GM21390 (cell line): Measurements from ENCODE around the gene PALM.
"Not testable (repeated sequence)": the region's sequence is repeated elsewhere in the genome, so short reads cannot be mapped to it uniquely, and the experiment has no call there.

Experiments
- ATAC-seq: cut with Tn5 transposase; IDR thresholded peaks from one replicate; pipeline ENCODE4 v1.9.1; 2021; ENCODE audit not compliant: unreplicated experiment

PALM gene

DNA sequence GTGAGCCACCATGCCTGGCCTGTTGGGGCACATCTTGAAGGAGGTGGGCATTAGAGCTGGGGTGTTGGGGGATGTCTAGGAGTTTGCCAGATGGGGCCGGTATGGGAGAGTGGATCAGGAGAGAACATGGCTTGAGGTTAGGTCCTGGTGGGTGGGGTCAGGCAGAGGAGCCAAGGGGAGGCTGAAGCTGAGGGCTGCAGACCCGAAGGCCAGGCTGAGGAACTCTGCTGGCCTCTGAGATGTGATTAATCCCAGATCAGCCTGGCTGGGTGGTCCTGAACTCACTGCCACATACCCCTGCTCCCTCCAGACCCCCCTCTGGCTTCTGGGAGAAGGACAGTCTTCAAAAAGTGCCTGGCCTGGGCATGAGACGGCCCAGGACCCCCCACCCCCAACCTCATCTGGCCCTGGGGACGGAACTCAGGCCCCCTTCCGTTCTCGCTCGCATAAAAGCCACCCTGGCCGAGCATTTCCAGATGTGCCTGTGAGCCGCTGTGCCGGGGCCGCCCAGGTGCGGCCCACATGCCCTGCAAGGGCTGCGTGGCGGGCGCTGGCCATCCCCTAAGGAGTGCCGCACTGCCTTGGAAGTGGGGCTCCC lies 29.8 kb upstream of the PALM start:
- ATAC-seq: no peak

- ATAC-seq: peak; percentile 3
Measured at GRCh38 chr19:679418-680286, 29.1 kb upstream of the PALM start.

DNA sequence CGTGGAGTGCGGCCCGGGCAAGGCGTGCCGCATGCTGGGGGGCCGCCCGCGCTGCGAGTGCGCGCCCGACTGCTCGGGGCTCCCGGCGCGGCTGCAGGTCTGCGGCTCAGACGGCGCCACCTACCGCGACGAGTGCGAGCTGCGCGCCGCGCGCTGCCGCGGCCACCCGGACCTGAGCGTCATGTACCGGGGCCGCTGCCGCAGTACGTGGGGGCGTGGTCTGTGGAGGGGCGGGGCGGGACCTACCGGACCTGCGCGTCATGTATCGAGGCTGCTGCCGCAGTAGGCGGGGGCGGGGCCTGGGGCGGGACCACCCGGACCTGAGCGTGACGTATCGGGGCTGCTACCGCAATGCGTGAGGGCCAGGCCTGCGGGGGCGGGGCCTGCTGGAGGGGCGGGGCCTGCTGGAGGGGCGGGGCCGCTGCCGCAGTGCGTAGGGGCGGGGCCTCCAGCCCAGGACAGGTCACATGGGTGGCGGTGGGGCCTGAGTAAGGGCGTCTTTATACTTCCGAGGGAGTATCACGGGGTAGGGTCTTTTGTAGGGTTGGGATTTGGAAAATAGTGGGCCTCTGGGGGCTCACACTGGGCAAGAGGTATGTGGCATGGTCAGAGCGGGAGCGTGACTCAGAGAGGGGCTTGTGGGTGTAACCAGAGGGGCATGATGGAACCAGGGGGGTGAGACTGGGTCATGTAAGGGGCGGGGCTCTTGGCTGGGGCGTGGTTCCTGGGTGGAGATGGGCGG lies 28.3 kb upstream of the PALM start:
- peak; percentile 60 for ATAC-seq

DNA sequence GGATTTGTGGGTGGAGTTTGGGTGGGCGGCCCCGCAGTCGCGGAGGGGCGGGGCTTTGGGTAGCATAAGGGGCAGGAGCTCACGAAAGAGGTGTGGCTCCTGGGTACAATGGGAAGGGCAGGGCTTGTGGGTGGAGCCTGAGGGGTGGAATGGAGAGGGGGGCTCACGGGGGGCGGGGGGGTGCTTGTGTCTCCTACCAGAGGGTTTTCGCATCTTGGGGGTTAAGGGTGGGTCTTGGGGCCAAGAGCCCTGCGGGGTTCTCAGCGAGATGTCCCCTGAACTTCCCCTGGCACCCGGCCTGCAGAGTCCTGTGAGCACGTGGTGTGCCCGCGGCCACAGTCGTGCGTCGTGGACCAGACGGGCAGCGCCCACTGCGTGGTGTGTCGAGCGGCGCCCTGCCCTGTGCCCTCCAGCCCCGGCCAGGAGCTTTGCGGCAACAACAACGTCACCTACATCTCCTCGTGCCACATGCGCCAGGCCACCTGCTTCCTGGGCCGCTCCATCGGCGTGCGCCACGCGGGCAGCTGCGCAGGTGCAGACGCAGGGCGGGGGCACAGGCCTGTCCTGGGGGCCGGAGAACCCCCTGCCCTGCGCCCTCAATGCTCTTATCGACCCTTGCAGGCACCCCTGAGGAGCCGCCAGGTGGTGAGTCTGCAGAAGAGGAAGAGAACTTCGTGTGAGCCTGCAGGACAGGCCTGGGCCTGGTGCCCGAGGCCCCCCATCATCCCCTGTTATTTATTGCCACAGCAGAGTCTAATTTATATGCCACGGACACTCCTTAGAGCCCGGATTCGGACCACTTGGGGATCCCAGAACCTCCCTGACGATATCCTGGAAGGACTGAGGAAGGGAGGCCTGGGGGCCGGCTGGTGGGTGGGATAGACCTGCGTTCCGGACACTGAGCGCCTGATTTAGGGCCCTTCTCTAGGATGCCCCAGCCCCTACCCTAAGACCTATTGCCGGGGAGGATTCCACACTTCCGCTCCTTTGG lies 27.4 kb upstream of the PALM start:
- ATAC-seq: no peak

DNA sequence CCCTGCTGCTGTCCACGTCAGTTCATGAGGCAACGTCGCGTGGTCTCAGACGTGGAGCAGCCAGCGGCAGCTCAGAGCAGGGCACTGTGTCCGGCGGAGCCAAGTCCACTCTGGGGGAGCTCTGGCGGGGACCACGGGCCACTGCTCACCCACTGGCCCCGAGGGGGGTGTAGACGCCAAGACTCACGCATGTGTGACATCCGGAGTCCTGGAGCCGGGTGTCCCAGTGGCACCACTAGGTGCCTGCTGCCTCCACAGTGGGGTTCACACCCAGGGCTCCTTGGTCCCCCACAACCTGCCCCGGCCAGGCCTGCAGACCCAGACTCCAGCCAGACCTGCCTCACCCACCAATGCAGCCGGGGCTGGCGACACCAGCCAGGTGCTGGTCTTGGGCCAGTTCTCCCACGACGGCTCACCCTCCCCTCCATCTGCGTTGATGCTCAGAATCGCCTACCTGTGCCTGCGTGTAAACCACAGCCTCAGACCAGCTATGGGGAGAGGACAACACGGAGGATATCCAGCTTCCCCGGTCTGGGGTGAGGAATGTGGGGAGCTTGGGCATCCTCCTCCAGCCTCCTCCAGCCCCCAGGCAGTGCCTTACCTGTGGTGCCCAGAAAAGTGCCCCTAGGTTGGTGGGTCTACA lies 25.9 kb upstream of the PALM start:
- ATAC-seq: no peak

- no peak for ATAC-seq
Measured at GRCh38 chr19:685454-685931, 23.2 kb upstream of the PALM start.

- ATAC-seq: no peak
Measured at GRCh38 chr19:686589-687297, 22.0 kb upstream of the PALM start.

- no peak for ATAC-seq
Measured at GRCh38 chr19:687569-688166, 21.1 kb upstream of the PALM start.

DNA sequence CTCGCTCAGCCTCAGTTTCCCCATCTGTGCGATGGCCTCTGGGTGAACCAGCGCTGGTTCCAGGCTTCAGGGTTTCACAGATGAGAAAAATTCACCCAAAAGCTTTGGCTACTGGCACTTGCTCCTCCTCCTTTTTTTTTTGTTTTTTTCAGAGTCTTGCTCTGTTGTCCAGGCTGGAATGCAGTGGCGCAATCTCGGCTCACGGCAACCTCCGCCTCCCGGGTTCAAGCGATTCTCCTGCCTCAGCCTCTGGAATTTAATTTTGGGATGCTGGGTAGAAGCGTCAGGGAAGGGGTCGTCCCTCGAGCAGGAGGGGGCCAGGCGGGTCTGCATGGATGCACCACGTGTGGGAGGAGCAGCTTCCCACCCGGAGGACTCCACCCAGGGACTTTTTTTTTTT lies 20.5 kb upstream of the PALM start:
- no peak for ATAC-seq

- ATAC-seq: no peak
Measured at GRCh38 chr19:688992-689391, 19.7 kb upstream of the PALM start.

GRCh38 chr19:690203-690602 lies 18.5 kb upstream of the PALM start:
- ATAC-seq: no peak

DNA sequence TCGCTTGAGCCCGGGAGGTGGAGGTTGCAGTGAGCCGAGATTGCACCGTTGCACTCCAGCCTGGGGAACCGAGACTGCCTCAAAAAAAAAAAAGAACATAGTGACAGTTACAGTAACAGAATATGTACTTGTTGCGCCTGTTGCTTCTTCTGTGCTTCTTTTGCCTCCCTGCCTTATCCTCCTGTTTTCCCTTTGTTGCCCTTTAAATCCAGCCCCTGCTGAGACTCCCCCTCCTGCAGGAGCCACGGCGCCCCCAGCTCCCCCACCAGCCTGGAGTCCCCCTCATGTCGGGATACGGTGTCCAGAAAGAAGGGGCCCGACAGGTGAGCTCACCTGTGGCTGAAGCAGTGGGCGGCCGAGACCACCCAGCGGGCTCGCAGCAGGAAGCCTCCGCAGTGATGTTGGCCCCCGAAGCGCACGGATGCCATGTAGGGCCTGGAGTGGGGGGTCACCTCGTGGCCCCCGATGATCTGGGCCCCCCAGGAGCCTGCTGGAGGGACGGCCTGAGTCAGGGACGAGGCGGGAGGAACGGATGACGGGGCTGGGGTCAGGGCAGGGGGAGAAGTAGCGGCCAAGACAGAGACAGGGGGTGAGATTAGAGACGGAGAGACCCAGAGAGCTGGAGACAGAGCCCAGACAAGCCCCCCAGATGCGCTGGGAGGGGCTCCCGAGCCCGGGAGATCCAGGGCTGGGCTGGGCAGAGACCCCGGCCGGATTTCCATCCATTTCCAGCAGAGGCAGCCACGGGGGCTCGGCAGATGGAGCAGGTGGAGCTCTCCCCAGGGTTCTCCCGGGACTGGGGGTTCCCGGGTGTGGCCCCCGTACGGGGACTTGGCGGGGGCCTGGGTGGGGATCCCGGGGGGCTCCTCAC lies 14.0 kb upstream of the PALM start:
- no peak for ATAC-seq

DNA sequence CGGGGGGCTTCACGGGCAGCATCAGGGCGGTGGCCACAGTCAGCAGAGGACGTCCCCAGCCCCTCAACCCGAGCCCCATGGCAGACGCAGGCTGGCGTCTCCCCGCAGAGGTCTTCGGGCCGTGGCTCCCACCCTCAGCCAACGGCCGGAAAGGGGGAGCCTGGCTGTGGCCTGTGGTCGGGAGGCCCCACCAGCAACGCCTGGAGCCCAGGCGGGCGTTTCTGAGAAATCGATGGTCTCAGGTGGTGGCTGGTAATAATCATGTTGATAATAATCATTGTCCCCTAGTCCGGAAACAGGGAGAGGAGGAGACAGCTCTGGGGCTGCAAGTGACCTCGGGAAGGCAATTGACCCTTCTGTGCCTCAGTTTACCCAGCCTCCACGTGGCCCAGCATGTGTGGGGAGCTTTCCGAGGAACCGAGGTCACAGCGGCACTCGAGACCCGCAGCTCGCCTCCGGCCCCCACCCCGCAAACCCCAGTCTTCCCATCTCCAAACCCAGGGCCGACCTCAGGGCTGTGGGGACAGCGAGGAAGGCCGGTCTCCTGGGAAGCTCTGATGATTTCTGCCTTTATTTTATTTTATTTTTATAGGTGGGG lies 13.3 kb upstream of the PALM start, which contains the start of gene PRSS57:
PRSS57 (minus strand) TSS at position 101 of the 598 bp plus-strand sequence; CDS start at position 79, 22 bp downstream.
- ATAC-seq: no peak

- not testable (repeated sequence) for ATAC-seq
Measured at GRCh38 chr19:698529-698928, 10.2 kb upstream of the PALM start.

DNA sequence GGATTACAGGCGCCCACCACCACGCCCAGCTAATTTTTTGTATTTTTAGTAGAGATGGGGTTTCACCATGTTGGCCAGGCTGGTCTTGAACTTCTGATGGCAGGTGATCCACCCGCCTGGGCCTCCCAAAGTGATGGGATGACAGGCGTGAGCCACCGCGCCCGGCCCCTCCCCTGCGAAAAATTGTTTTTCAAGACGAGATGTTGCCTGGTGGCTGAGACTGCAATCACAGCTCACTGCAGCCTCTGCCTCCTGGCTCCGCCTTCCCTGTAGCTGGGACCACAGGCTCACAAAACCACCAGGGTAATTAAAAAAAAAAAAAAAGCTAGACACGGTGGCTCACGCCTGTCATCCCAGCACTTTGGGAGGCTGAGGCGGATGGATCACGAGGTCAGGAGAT lies 8.8 kb upstream of the PALM start:
- ATAC-seq: not testable (repeated sequence)

- not testable (repeated sequence) for ATAC-seq
Measured at GRCh38 chr19:702847-703246, 5.9 kb upstream of the PALM start.

- no peak for ATAC-seq
Measured at GRCh38 chr19:703329-703650, 5.4 kb upstream of the PALM start.
